Osteoblast (primary cell): ENCODE results near the gene NRG3. TPM values are rescaled to one million over a fixed set of nuclear protein-coding genes. Genes with fewer than 3 reads are reported as not detected.

Source experiments
- DNase-seq: peaks from one replicate; pipeline ENCODE4 v3.0.0; 2011; ENCODE audit warnings: low spot score, mixed read lengths; ENCODE audit not compliant: insufficient read length; ENCODE audit errors: missing footprints
- H2AFZ ChIP-seq: 2 replicates; pipeline ENCODE4 v1.6.0; 2011; ENCODE audit warnings: mild to moderate bottlenecking, low read length
- H3K27ac ChIP-seq: 2 replicates; pipeline ENCODE4 v1.5.1; 2011; ENCODE audit warnings: mild to moderate bottlenecking, low read depth, low read length, moderate library complexity
- H3K27me3 ChIP-seq: 2 replicates; pipeline ENCODE4 v1.6.0; 2012; ENCODE audit warnings: mild to moderate bottlenecking, control low read depth, inconsistent platforms, low read length, moderate library complexity; ENCODE audit not compliant: insufficient read depth
- H3K36me3 ChIP-seq: 2 replicates; pipeline ENCODE4 v1.5.1; 2011; ENCODE audit warnings: mild to moderate bottlenecking, low read length, control low read depth, moderate library complexity; ENCODE audit not compliant: insufficient read depth
- H3K4me1 ChIP-seq: 2 replicates; pipeline ENCODE4 v1.5.1; 2011; ENCODE audit warnings: mild to moderate bottlenecking, low read length, control low read depth, moderate library complexity; ENCODE audit not compliant: insufficient read depth
- H3K4me2 ChIP-seq: 2 replicates; pipeline ENCODE4 v1.6.0; 2011; ENCODE audit warnings: mild to moderate bottlenecking, low read length; ENCODE audit not compliant: insufficient read depth
- H3K4me3 ChIP-seq: fragments of 200-600 bp; sonication (generic); 3 replicates; pipeline ENCODE4 v1.5.1; 2012; ENCODE audit warnings: mild to moderate bottlenecking, low read length, inconsistent platforms; ENCODE audit not compliant: insufficient read depth
- H3K79me2 ChIP-seq: 2 replicates; pipeline ENCODE4 v1.6.0; 2012; ENCODE audit warnings: mild to moderate bottlenecking, low read length, control low read depth, inconsistent platforms; ENCODE audit not compliant: insufficient read depth
- H3K9me3 ChIP-seq: 2 replicates; pipeline ENCODE4 v1.5.1; 2011; ENCODE audit warnings: low read depth, low read length, control low read depth
- H4K20me1 ChIP-seq: 2 replicates; pipeline ENCODE4 v1.6.0; 2012; ENCODE audit warnings: mild to moderate bottlenecking, low read length, control low read depth; ENCODE audit not compliant: insufficient read depth
- total RNA-seq: library from RNA; depleted of rRNA; stranded (reverse); fragments of >200 nt; gene quantifications from 2 replicates; pipeline ENCODE4 v1.2.3, GENCODE V29; 2012
- TF ChIP-seq, protein P1 (sequence below): IDR thresholded peaks from 2 replicates; pipeline ENCODE4 v1.5.1; 2011; ENCODE audit warnings: mild to moderate bottlenecking, low read depth, low read length, moderate library complexity; ENCODE audit errors: extremely low read depth

The NRG3 gene
- total RNA-seq, 1 donor = not detected

DNA sequence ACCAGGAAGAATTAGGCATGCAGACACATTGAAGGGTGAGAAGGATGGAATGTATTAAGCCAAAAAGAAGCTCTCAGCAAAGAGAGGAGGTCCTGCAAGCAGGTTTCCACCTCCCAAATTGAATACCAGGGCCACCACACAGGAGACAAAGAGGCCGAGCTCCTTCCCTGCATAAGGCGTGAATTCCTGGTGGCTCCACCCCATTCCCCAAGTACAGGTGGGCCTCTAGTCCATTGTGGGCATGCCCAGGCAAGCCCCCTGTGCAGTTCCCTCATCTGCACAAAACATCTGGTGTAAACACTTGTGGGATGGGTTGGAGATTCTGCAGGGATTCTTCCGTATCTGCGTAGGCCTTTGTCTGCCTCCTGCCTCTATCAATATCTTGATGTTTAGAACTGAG is 817.5 kb downstream of the NRG3 start:
- H2AFZ ChIP-seq = no peak overlapping the region
- no peaks in the 10 kb centered on the region for H3K4me1 ChIP-seq
- H3K27me3 ChIP-seq = no peaks in the 10 kb centered on the region
- no peak overlapping the region for H3K27ac ChIP-seq
- TF ChIP-seq, protein P1, sequence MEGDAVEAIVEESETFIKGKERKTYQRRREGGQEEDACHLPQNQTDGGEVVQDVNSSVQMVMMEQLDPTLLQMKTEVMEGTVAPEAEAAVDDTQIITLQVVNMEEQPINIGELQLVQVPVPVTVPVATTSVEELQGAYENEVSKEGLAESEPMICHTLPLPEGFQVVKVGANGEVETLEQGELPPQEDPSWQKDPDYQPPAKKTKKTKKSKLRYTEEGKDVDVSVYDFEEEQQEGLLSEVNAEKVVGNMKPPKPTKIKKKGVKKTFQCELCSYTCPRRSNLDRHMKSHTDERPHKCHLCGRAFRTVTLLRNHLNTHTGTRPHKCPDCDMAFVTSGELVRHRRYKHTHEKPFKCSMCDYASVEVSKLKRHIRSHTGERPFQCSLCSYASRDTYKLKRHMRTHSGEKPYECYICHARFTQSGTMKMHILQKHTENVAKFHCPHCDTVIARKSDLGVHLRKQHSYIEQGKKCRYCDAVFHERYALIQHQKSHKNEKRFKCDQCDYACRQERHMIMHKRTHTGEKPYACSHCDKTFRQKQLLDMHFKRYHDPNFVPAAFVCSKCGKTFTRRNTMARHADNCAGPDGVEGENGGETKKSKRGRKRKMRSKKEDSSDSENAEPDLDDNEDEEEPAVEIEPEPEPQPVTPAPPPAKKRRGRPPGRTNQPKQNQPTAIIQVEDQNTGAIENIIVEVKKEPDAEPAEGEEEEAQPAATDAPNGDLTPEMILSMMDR = no peak
- no peaks in the 10 kb centered on the region for H3K79me2 ChIP-seq
- DNase-seq = no peak
- H4K20me1 ChIP-seq = no peaks in the 10 kb centered on the region
- H3K36me3 ChIP-seq = no peaks in the 10 kb centered on the region
- peaks cover 2% of the 10 kb centered on the region for H3K9me3 ChIP-seq
- H3K4me3 ChIP-seq = no peak overlapping the region
- H3K4me2 ChIP-seq = no peak overlapping the region

DNA sequence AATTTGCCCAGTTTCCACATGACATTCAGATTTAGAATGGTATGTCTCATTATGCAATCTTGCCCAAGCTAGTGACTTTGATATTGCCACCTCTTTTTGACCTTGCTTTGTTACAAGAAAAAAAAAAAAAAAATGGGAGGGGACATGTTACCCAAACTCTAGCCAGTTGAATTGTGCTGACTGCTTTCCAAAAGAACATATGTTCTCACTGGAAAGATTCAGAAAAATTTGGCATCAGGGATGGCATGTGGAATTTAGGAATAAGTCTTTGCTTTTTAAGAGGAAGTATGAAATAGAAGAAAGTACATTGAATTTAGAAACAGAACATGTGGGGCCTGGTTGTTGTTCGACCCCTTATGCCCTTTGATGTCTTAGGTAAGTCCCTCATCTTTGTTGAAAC is 846.8 kb downstream of the NRG3 start:
- H4K20me1 ChIP-seq = no peaks in the 10 kb centered on the region
- no peaks in the 10 kb centered on the region for H3K27me3 ChIP-seq
- H3K36me3 ChIP-seq = no peaks in the 10 kb centered on the region
- no peak overlapping the region for H3K4me3 ChIP-seq
- no peak overlapping the region for H3K27ac ChIP-seq
- no peak overlapping the region for H3K4me2 ChIP-seq
- no peaks in the 10 kb centered on the region for H3K4me1 ChIP-seq
- H3K9me3 ChIP-seq = no peaks in the 10 kb centered on the region
- H3K79me2 ChIP-seq = no peaks in the 10 kb centered on the region
- no peak for DNase-seq
- H2AFZ ChIP-seq = no peak overlapping the region
- TF ChIP-seq, protein P1 = no peak

DNA sequence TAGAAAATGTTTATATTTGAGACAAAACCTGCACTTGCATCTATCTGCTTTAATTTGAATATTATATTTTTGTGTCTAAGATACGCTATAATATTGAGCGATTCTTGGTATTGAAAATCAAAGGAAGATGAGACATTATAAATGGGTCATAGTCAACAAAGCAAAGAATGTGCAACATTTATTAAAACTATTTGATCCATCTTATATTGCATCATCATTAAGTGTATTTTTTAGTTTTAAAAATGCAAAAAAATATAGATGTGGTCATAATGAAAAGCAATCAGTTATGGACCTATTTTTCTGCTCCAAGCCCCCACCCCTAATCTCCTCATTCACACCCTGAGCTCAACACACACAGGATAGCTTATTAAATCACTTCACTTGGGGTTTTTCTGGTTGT is 847.3 kb downstream of the NRG3 start:
- no peak overlapping the region for H3K4me3 ChIP-seq
- TF ChIP-seq, protein P1 = no peak
- H3K79me2 ChIP-seq = no peaks in the 10 kb centered on the region
- no peaks in the 10 kb centered on the region for H4K20me1 ChIP-seq
- DNase-seq = no peak
- no peaks in the 10 kb centered on the region for H3K36me3 ChIP-seq
- H3K27me3 ChIP-seq = no peaks in the 10 kb centered on the region
- H3K27ac ChIP-seq = no peak overlapping the region
- H3K9me3 ChIP-seq = no peaks in the 10 kb centered on the region
- no peak overlapping the region for H3K4me2 ChIP-seq
- no peak overlapping the region for H2AFZ ChIP-seq
- H3K4me1 ChIP-seq = no peaks in the 10 kb centered on the region

DNA sequence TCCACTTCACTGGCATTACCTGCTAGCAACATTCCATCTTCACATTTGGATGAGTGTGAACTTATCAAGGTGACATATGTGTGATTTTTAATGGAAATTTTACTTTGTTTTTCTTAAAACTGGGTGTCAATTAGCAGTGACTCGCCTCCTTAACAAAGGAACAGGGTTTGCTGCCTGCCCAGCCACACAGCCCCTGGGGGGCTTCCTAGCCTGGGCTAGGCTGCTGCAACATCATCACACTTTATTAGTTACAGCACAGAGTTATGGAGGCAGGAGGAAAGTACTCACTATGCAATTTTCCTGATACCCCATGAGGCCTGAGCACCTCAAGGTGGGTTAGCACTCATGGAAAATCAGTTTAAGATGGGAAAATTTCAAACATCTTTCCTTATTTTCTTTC is 861.3 kb downstream of the NRG3 start:
- no peaks in the 10 kb centered on the region for H4K20me1 ChIP-seq
- no peak overlapping the region for H3K4me2 ChIP-seq
- H3K9me3 ChIP-seq = no peaks in the 10 kb centered on the region
- H2AFZ ChIP-seq = no peak overlapping the region
- H3K27me3 ChIP-seq = no peaks in the 10 kb centered on the region
- no peak for DNase-seq
- H3K36me3 ChIP-seq = no peaks in the 10 kb centered on the region
- no peak overlapping the region for H3K27ac ChIP-seq
- no peaks in the 10 kb centered on the region for H3K79me2 ChIP-seq
- TF ChIP-seq, protein P1 = no peak
- H3K4me3 ChIP-seq = no peak overlapping the region
- no peaks in the 10 kb centered on the region for H3K4me1 ChIP-seq
